GM12878 (cell line): ENCODE data around the gene CCDC102B. TPM values are rescaled to one million over a fixed set of nuclear protein-coding genes. Genes with fewer than 3 reads are reported as not detected.

ENCODE experiments used
- ATAC-seq: fragments of 200-7000 bp; cut with Tn5 transposase; 3 replicates; pipeline ENCODE4 v1.9.1; 2020; ENCODE audit warnings: mild to moderate bottlenecking, moderate library complexity
- BruUV-seq: library from RNA; stranded (reverse); fragments of 400-500 nt; replicated peaks from 2 replicates; lab custom pipeline; 2021; lab: Mats Ljungman, UMichigan
- CTCF ChIA-PET: fragments of 300-600 bp; sonication (Branson Sonifier 250); formaldehyde crosslinking; extraction: SDS; loops from one replicate; lab custom pipeline; 2021; ENCODE audit warnings: inconsistent platforms; lab: Yijun Ruan, JAX
- POLR2A ChIA-PET: fragments of 350-600 bp; formaldehyde crosslinking; extraction: SDS; loops from one replicate; lab custom pipeline; 2021; ENCODE audit warnings: inconsistent platforms; lab: Charles Lee
- RAD21 ChIA-PET: fragments of 300-600 bp; sonication (Branson Sonifier 250); formaldehyde crosslinking; loops from one replicate; lab custom pipeline; 2023; ENCODE audit warnings: antibody characterized with exemption; ENCODE audit not compliant: unreplicated experiment; lab: Charles Lee
- SMC1A ChIA-PET: fragments of 300-600 bp; sonication (Branson Sonifier 250); formaldehyde crosslinking; loops from one replicate; lab custom pipeline; 2023; ENCODE audit not compliant: unreplicated experiment, uncharacterized antibody; lab: Charles Lee
- DNase-seq: peaks from one replicate; pipeline ENCODE4 v3.0.0-alpha.2; 2011; ENCODE audit warnings: low read depth, low spot score
- FAIRE-seq: peaks from 3 replicates; lab custom pipeline; 2011; peaks lifted over from hg19 to GRCh38; lab: Jason Lieb, UNC
- H2AFZ ChIP-seq: 2 replicates; pipeline ENCODE4 v1.6.0; 2011; ENCODE audit warnings: low read depth, low read length, control low read depth; ENCODE audit not compliant: control insufficient read depth
- H3K27ac ChIP-seq: 2 replicates; pipeline ENCODE4 v1.5.1; 2011; ENCODE audit warnings: control low read depth; ENCODE audit not compliant: control insufficient read depth, insufficient read depth
- H3K27me3 ChIP-seq, 2 experiments: replicated peaks in 1 of 2; 2 replicates each; pipeline versions ENCODE4 v1.6.0 to v1.6.1; 2011; ENCODE audit warnings: low read length in 1 of 2; ENCODE audit not compliant: control insufficient read depth in 2 of 2, insufficient read depth in 2 of 2
- H3K36me3 ChIP-seq, 2 experiments: 2 replicates each; pipeline ENCODE4 v1.5.1; 2011; ENCODE audit warnings: low read length in 1 of 2; ENCODE audit not compliant: control insufficient read depth in 2 of 2, insufficient read depth in 2 of 2
- H3K4me1 ChIP-seq: 2 replicates; pipeline ENCODE4 v1.6.1; 2011; ENCODE audit warnings: mild to moderate bottlenecking, low read length, moderate library complexity, mixed read lengths; ENCODE audit not compliant: control insufficient read depth, insufficient read depth
- H3K4me2 ChIP-seq: 2 replicates; pipeline ENCODE4 v1.6.0; 2011; ENCODE audit warnings: control low read depth; ENCODE audit not compliant: control insufficient read depth, insufficient read depth
- H3K4me3 ChIP-seq: fragments of 200-600 bp; sonication (generic); 2 replicates; pipeline ENCODE4 v1.5.1; 2016
- H3K79me2 ChIP-seq: 2 replicates; pipeline ENCODE4 v1.6.0; 2011; ENCODE audit warnings: low read length; ENCODE audit not compliant: control insufficient read depth, insufficient read depth
- H3K9ac ChIP-seq: 2 replicates; pipeline ENCODE4 v1.8.0; 2011; ENCODE audit warnings: low read length, control low read depth, mixed read lengths; ENCODE audit not compliant: control insufficient read depth, insufficient read depth
- H3K9me3 ChIP-seq: replicated peaks from 3 replicates; pipeline ENCODE4 v1.5.1; 2011; ENCODE audit warnings: mild to moderate bottlenecking, low read length; ENCODE audit not compliant: control insufficient read depth, insufficient read depth
- H4K20me1 ChIP-seq: 2 replicates; pipeline ENCODE4 v1.6.0; 2011; ENCODE audit not compliant: control insufficient read depth, insufficient read depth
- ASH2L ChIP-seq: fragments of 300-600, 200-600 bp; sonication (generic); IDR thresholded peaks from 2 replicates; pipeline ENCODE4 v1.6.1; 2017; ENCODE audit warnings: low read depth, mild to moderate bottlenecking, borderline replicate concordance
- ATF7 ChIP-seq: fragments of 450-650 bp; IDR thresholded peaks from 2 replicates; pipeline ENCODE4 v1.6.1; 2016; ENCODE audit warnings: low read depth, mild to moderate bottlenecking
- BCLAF1 ChIP-seq: fragments of 450-650 bp; IDR thresholded peaks from 2 replicates; pipeline ENCODE4 v1.6.1; 2017; ENCODE audit warnings: antibody characterized with exemption, mild to moderate bottlenecking, moderate library complexity
- CHD4 ChIP-seq: fragments of 200-600 bp; sonication (generic); IDR thresholded peaks from 2 replicates; pipeline ENCODE4 v1.6.1; 2016; ENCODE audit warnings: mild to moderate bottlenecking
- E2F8 ChIP-seq: fragments of 450-650 bp; IDR thresholded peaks from 2 replicates; pipeline ENCODE4 v1.6.1; 2018; ENCODE audit warnings: mild to moderate bottlenecking, low read depth, moderate library complexity; ENCODE audit not compliant: partially characterized antibody
- E4F1 ChIP-seq: fragments of 450-650 bp; IDR thresholded peaks from 2 replicates; pipeline ENCODE4 v1.6.1; 2018; ENCODE audit warnings: borderline replicate concordance, mild to moderate bottlenecking; ENCODE audit not compliant: partially characterized antibody
- ESRRA ChIP-seq: IDR thresholded peaks from 2 replicates; pipeline ENCODE4 v1.6.1; 2012; ENCODE audit warnings: mild to moderate bottlenecking, low read length, improper control_type of control experiment
- ETV6 ChIP-seq, 2 experiments: fragments of 450-650 bp in 1 of 2; IDR thresholded peaks in 1 of 2; conservative IDR thresholded peaks in 1 of 2; 2 replicates each; pipeline ENCODE4 v1.6.1; 2014; ENCODE audit warnings: antibody characterized with exemption in 1 of 2, borderline replicate concordance in 1 of 2, low read depth in 1 of 2, mild to moderate bottlenecking in 1 of 2, moderate library complexity in 1 of 2
- MAX ChIP-seq: IDR thresholded peaks from 2 replicates; pipeline ENCODE4 v1.6.1; 2012; ENCODE audit warnings: low read depth, low read length, improper control_type of control experiment
- MYC ChIP-seq: IDR thresholded peaks from 2 replicates; pipeline ENCODE4 v1.6.1; 2011; ENCODE audit warnings: mild to moderate bottlenecking, low read length, moderate library complexity, inconsistent platforms; ENCODE audit not compliant: insufficient read depth, insufficient replicate concordance, insufficient read length, severe bottlenecking
- NR2C2 ChIP-seq: IDR thresholded peaks from 2 replicates; pipeline ENCODE4 v1.6.1; 2011; ENCODE audit warnings: borderline replicate concordance, low read depth; ENCODE audit not compliant: control insufficient read depth, insufficient read length
- RB1 ChIP-seq: fragments of 450-650 bp; formaldehyde crosslinking; IDR thresholded peaks from 2 replicates; pipeline ENCODE4 v1.6.1; 2017; ENCODE audit warnings: mild to moderate bottlenecking, borderline replicate concordance
- STAT1 ChIP-seq: fragments of 450-650 bp; conservative IDR thresholded peaks from 2 replicates; pipeline ENCODE4 v1.6.1; 2014; ENCODE audit warnings: antibody characterized with exemption, mild to moderate bottlenecking
- WGBS: methylation state at CpG from one replicate; pipeline ENCODE4 v1.1.6; 2016; ENCODE audit warnings: low lambda C conversion rate; ENCODE audit not compliant: insufficient replicate concordance, insufficient coverage; ENCODE audit errors: missing lambda C conversion rate; 5-methylcytosine and 5-hydroxymethylcytosine counted together
- in situ Hi-C: fragments of 300-500 bp; cut with MboI; formaldehyde crosslinking; loops from 9 replicates; pipeline ENCODE4 v1.14.3; 2018; ENCODE audit warnings: mixed read lengths
- intact Hi-C: fragments of 100-400 bp; cut with micrococcal nuclease; formaldehyde crosslinking; loops from one replicate; pipeline ENCODE4 v1.14.2; 2022; ENCODE audit not compliant: unreplicated experiment
- polyA plus RNA-seq, 11 experiments: library from polyadenylated mRNA; depleted of rRNA in 4 of 11; unstranded in 6 of 11; stranded (reverse) in 5 of 11; fragments of >200 nt; fragmentation: Nextera tagmentation in 4 of 11; fragmentation: Illumina TruSeq in 1 of 11; extraction: Ambion mirVana in 4 of 11; extraction: Trizol in 1 of 11; gene quantifications; 1 replicate in 1 of 11; 2 replicates in 10 of 11; pipeline versions ENCODE4 v1.2.1 to v1.2.3, GENCODE V29; 2011 to 2016; ENCODE audit warnings: inconsistent platforms in 2 of 11, missing spikeins in 2 of 11, low read depth in 1 of 11
- total RNA-seq, 4 experiments: library from RNA; depleted of rRNA in 3 of 4; stranded (reverse); fragments of >200 nt in 3 of 4; fragmentation: Illumina TruSeq in 1 of 4; extraction: Trizol in 1 of 4; gene quantifications; 2 replicates each; pipeline versions ENCODE4 v1.2.1 to v1.2.3, GENCODE V29; 2013 to 2021

The CCDC102B gene
- total and polyA plus RNA-seq, 10 of the 15 experiments (the other 5 are each of a cell fraction or from before 2014, with no cell fraction given), result 2.7 to 4.7 (median 3.3) TPM

- TF ChIP-seq MYC, result no peak
- no peak for TF ChIP-seq NR2C2
- TF ChIP-seq E2F8, result no peak
- TF ChIP-seq ETV6 (conservative IDR thresholded peaks at IDR 0.05 in 1 of 2, IDR thresholded peaks at IDR 0.05 in 1 of 2; ENCODE audit: borderline replicate concordance in 1 of 2, low read depth in 1 of 2), result no peak
- no peak for TF ChIP-seq ESRRA
- TF ChIP-seq, all 136 proteins: peak for 0
Measured at GRCh38 chr18:69085951-69086350, 288.1 kb downstream of the CCDC102B start (continued).

- BruUV-seq, result no TSS peak
- WGBS, result 29% methylated on average over 2 of the region's 2 CpGs
- ChIA-PET SMC1A (no interaction called here), RAD21 (no interaction called here), CTCF (no interaction called here), POLR2A (no interaction called here)
- no peak overlapping the region for H3K4me3 ChIP-seq
- intact Hi-C loops, result no loop called here
- no peak overlapping the region for H3K9ac ChIP-seq
- FAIRE-seq, result no peak
- no peak overlapping the region for H3K4me2 ChIP-seq
- ATAC-seq, result no peak
- no peaks in the 10 kb centered on the region for H3K4me1 ChIP-seq
- no peaks in the 10 kb centered on the region for H3K79me2 ChIP-seq
- H2AFZ ChIP-seq, result no peak overlapping the region
- in situ Hi-C loops, result no loop called here
- no peaks in the 10 kb centered on the region for H3K27me3 ChIP-seq
- no peaks in the 10 kb centered on the region for H3K36me3 ChIP-seq
- DNase-seq, result no peak
- no peaks in the 10 kb centered on the region for H3K9me3 ChIP-seq
- no peaks in the 10 kb centered on the region for H4K20me1 ChIP-seq
- H3K27ac ChIP-seq, result no peak overlapping the region
- TF ChIP-seq MAX, result no peak
- TF ChIP-seq E4F1, result no peak
- TF ChIP-seq RB1, result no peak
- TF ChIP-seq CHD4, result no peak
- no peak for TF ChIP-seq BCLAF1
- no peak for TF ChIP-seq ASH2L
- no peak for TF ChIP-seq ATF7
- no peak for TF ChIP-seq STAT1
Measured at GRCh38 chr18:69088973-69089372, 291.1 kb downstream of the CCDC102B start.
